ENCODE results near the gene USP46. TPM values are rescaled to one million over a fixed set of nuclear protein-coding genes. Genes with fewer than 3 reads are reported as not detected.

USP46 gene
- total and polyA plus RNA-seq, 2 of the 8 experiments (the other 6 are each of a cell fraction or from before 2014, with no cell fraction given) = 10.6 to 62.4 TPM

- Histone ChIP-seq H2BK15ac (ENCODE audit: low read length) (no peak overlapping the region), H3K4me3 (ENCODE audit: extremely low read depth in 1 of 4, insufficient read depth in 2 of 4, low read depth in 3 of 4, low read length in 4 of 4) (no peak overlapping the region), H2BK20ac (ENCODE audit: low read length) (no peak overlapping the region), H3K23ac (ENCODE audit: insufficient read length) (no peak overlapping the region), H2BK12ac (ENCODE audit: low read depth, low read length) (no peak overlapping the region), H3K79me2 (ENCODE audit: control insufficient read depth in 1 of 2, insufficient read depth in 2 of 2, low read length in 2 of 2) (no peaks in the 10 kb centered on the region), H2AK5ac (ENCODE audit: low read depth, low read length) (no peak overlapping the region), H4K20me1 (replicated peaks in 1 of 2; ENCODE audit: control insufficient read depth in 1 of 2, insufficient read depth in 2 of 2, low read length in 2 of 2) (no peaks in the 10 kb centered on the region), H3K36me3 (ENCODE audit: control insufficient read depth in 2 of 4, insufficient read depth in 4 of 4, low read length in 3 of 4) (no peaks in the 10 kb centered on the region), H3K79me1 (ENCODE audit: low read depth, low read length) (no peaks in the 10 kb centered on the region), H3K4ac (replicated peaks; ENCODE audit: insufficient read length, low read depth, low read length) (no peak overlapping the region), H4K5ac (ENCODE audit: insufficient read length, low read depth, low read length) (no peak overlapping the region), H3K14ac (ENCODE audit: insufficient read length) (no peak overlapping the region), H2AFZ (ENCODE audit: low read length) (no peak overlapping the region), H3K9ac (replicated peaks in 1 of 4; ENCODE audit: extremely low read depth in 1 of 4, low read depth in 3 of 4, low read length in 3 of 4) (no peak overlapping the region), H3K27ac (ENCODE audit: low read depth, low read length) (no peak overlapping the region), H3K4me1 (replicated peaks in 1 of 4; ENCODE audit: control insufficient read depth in 3 of 4, insufficient read depth in 4 of 4, low read length in 3 of 4) (peaks cover 0 to 7% (median 1%) of the 10 kb centered on the region in 4 experiments; a peak in 3 of 7 replicates), H3K56ac (replicated peaks; ENCODE audit: insufficient read length, low read depth, low read length) (no peak overlapping the region), H3K9me3 (ENCODE audit: insufficient read depth in 2 of 2, low read depth in 1 of 2, low read length in 1 of 2) (no peaks in the 10 kb centered on the region), H4K8ac (ENCODE audit: extremely low read depth, insufficient read depth, low read length) (no peak overlapping the region), H3K23me2 (ENCODE audit: low read depth, low read length) (no peaks in the 10 kb centered on the region), H2BK5ac (ENCODE audit: low read depth, low read length) (no peak overlapping the region), H3K27me3 (replicated peaks in 1 of 4; ENCODE audit: control insufficient read depth in 3 of 4, extremely low read depth in 1 of 4, insufficient read depth in 3 of 4, low read length in 3 of 4) (no peaks in the 10 kb centered on the region), H2BK120ac (replicated peaks; ENCODE audit: low read depth, low read length) (no peak overlapping the region), H3K18ac (ENCODE audit: extremely low read depth, low read length) (no peak overlapping the region), H4K91ac (replicated peaks; ENCODE audit: insufficient read length, low read length) (no peak overlapping the region), H3K4me2 (ENCODE audit: insufficient read depth in 1 of 2, low read depth in 2 of 2, low read length in 2 of 2) (no peak overlapping the region)
- FAIRE-seq (no peak), DNase-seq (ENCODE audit: low read depth in 1 of 2, low spot score in 2 of 2) (no peak)
- WGBS, 2 experiments (ENCODE audit: extremely low coverage in 1 of 2, insufficient coverage in 1 of 2, insufficient read length in 1 of 2, insufficient replicate concordance in 2 of 2, low coverage in 1 of 2, low lambda C conversion rate in 2 of 2, missing lambda C conversion rate in 1 of 2) = 93% methylated on average over 2 of the region's 2 CpGs; no CpG with 5 or more reads in 1 of the 2 experiments
- ChIA-PET POLR2A (ENCODE audit: partially characterized antibody) (interaction anchor here (1.2 to 1.9 kb wide), 2 partner anchors 9 to 18 kb away, joined by 4 to 13 read pairs; no protein-coding TSS in a partner anchor), CTCF (ENCODE audit: partially characterized antibody) (interaction anchor here (0.6 to 1.5 kb wide), 3 partner anchors 11 to 591 kb away, joined by 3 to 4 read pairs (median 3); no protein-coding TSS in a partner anchor)
- TF ChIP-seq BCL11A (IDR thresholded peaks at IDR 0.05; ENCODE audit: low read depth in 2 of 2, low read length in 2 of 2) (no peak), GABPA (IDR thresholded peaks at IDR 0.05; ENCODE audit: borderline replicate concordance, insufficient read depth, low read length) (no peak), JUND (IDR thresholded peaks at IDR 0.05; ENCODE audit: low read length) (no peak), TEAD4 (IDR thresholded peaks at IDR 0.05; ENCODE audit: low read depth, low read length) (no peak), YY1 (IDR thresholded peaks at IDR 0.05; ENCODE audit: low read depth, low read length) (no peak), FOSL1 (IDR thresholded peaks at IDR 0.05; ENCODE audit: insufficient read depth, low read depth, low read length) (no peak), MAX (IDR thresholded peaks at IDR 0.05) (no peak), NANOG (IDR thresholded peaks at IDR 0.05; ENCODE audit: insufficient read depth, low read depth, low read length, poor library complexity, severe bottlenecking) (no peak)
These were observed 35.8 kb upstream of the USP46 start for GRCh38 chr4:52694936-52695335.
